A549 (cell line): ENCODE results near the gene ERBB3.

Source experiments
- CTCF ChIP-seq: fragments of >200 bp; sonication (Bioruptor Twin); formaldehyde crosslinking; IDR thresholded peaks from 3 replicates; pipeline ENCODE4 v1.5.1; 2016
- POLR2A ChIP-seq: IDR thresholded peaks from 2 replicates; pipeline ENCODE4 v1.6.1; 2012; ENCODE audit warnings: mild to moderate bottlenecking, low read length
- TF ChIP-seq, protein P1 (sequence below): fragments of 200-600 bp; sonication (generic); IDR thresholded peaks from 2 replicates; pipeline ENCODE4 v1.6.1; 2016; ENCODE audit warnings: antibody characterized with exemption, mild to moderate bottlenecking, moderate library complexity

DNA sequence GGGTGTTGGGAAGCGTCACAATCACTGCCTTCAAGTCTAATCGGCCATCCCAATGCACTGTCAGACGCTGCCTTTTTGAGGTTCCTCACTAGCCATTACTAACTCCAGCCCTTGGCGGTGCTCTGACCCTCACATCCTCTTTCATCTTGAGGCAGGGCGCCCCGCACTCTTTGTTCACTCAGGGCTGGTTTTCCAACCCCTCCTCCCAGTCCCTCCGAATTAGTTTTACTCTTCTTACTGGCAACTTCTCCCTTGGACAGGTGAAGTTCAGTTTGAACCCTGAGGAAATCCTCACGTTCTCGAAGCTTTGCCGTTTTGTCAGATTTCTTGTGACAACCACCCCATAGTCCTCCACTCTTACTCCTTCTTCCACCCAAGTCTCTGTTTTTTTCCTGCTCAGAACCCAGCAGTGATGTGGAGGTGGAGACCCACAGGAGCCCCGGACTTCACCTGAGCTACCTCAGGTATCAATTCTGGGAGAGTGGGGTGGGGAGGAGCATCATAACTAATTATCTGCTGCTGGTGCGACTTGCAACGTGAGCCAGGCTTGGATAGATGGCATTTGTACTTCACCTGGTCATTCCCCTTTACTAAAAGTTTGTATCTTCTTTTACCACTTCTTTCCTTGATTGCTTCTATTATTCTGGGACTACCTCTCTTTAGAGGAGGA lies 38.9 kb downstream of the ERBB3 start:
- TF ChIP-seq CTCF (no peak), POLR2A (no peak)
- TF ChIP-seq, protein P1, sequence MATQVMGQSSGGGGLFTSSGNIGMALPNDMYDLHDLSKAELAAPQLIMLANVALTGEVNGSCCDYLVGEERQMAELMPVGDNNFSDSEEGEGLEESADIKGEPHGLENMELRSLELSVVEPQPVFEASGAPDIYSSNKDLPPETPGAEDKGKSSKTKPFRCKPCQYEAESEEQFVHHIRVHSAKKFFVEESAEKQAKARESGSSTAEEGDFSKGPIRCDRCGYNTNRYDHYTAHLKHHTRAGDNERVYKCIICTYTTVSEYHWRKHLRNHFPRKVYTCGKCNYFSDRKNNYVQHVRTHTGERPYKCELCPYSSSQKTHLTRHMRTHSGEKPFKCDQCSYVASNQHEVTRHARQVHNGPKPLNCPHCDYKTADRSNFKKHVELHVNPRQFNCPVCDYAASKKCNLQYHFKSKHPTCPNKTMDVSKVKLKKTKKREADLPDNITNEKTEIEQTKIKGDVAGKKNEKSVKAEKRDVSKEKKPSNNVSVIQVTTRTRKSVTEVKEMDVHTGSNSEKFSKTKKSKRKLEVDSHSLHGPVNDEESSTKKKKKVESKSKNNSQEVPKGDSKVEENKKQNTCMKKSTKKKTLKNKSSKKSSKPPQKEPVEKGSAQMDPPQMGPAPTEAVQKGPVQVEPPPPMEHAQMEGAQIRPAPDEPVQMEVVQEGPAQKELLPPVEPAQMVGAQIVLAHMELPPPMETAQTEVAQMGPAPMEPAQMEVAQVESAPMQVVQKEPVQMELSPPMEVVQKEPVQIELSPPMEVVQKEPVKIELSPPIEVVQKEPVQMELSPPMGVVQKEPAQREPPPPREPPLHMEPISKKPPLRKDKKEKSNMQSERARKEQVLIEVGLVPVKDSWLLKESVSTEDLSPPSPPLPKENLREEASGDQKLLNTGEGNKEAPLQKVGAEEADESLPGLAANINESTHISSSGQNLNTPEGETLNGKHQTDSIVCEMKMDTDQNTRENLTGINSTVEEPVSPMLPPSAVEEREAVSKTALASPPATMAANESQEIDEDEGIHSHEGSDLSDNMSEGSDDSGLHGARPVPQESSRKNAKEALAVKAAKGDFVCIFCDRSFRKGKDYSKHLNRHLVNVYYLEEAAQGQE = no peak
